IPS DF 6.9 (cell line): ENCODE measurements around the gene DGAT2.

Experiments
- DNase-seq: peaks from one replicate; pipeline ENCODE4 v3.0.0-alpha.2; 2013; ENCODE audit warnings: low read depth, low spot score
- H3K27ac ChIP-seq: one replicate; pipeline ENCODE4 v1.5.1; 2013; ENCODE audit warnings: low read length, control low read depth
- H3K27me3 ChIP-seq: 2 replicates; pipeline ENCODE4 v1.6.1; 2013; ENCODE audit warnings: mild to moderate bottlenecking, low read length; ENCODE audit not compliant: control insufficient read depth, insufficient read depth
- H3K36me3 ChIP-seq: 2 replicates; pipeline ENCODE4 v1.6.1; 2013; ENCODE audit warnings: low read length; ENCODE audit not compliant: control insufficient read depth, insufficient read depth
- H3K4me1 ChIP-seq: 2 replicates; pipeline ENCODE4 v1.6.1; 2013; ENCODE audit warnings: low read length; ENCODE audit not compliant: control insufficient read depth, insufficient read depth
- H3K4me3 ChIP-seq: 2 replicates; pipeline ENCODE4 v1.5.1; 2013; ENCODE audit warnings: mild to moderate bottlenecking, low read length
- H3K9me3 ChIP-seq: 2 replicates; pipeline ENCODE4 v1.6.1; 2013; ENCODE audit warnings: low read length, inconsistent platforms; ENCODE audit not compliant: control insufficient read depth, insufficient read depth
- WGBS: extraction: QIAGEN DNeasy Blood & Tissue Kit; methylation state at CpG from one replicate; pipeline ENCODE4 v1.1.7; 2013; ENCODE audit warnings: mixed read lengths, missing lambda C conversion rate; ENCODE audit not compliant: insufficient read length, insufficient coverage; 5-methylcytosine and 5-hydroxymethylcytosine counted together

Gene DGAT2

DNA sequence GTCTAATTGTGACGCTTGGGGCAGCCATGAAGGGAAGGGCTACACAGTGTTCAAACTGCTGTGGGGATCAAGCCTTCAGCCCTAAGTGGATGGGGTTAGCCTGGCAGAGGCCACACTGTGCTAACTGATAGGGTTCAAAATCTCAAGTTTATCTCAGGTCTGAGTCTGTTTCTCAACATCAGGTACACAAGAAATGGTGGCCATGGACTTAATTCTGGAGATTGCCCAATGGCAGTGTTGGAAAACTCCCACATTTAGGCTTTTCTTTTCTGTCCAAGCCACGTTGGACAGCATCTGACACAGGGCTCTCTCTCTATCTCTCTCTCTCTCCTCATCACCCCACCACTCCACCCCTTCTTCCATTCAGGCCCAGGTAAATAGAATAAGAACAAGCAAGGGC lies 10.9 kb upstream of the DGAT2 start:
- H3K9me3 ChIP-seq, result no peaks in the 10 kb centered on the region
- DNase-seq, result no peak

GRCh38 chr11:75759832-75760231 lies 8.7 kb upstream of the DGAT2 start:
- H3K4me1 ChIP-seq, result no peaks in the 10 kb centered on the region; the same call in 1 of the 2 replicates
- no CpG with 5 or more reads among the region's 4 CpGs for WGBS
- H3K36me3 ChIP-seq, result no peaks in the 10 kb centered on the region
- no peaks in the 10 kb centered on the region; the same call in 1 of the 2 replicates for H3K27me3 ChIP-seq
- no peaks in the 10 kb centered on the region for H3K9me3 ChIP-seq
- H3K4me3 ChIP-seq, result no peak overlapping the region
- no peak for DNase-seq
- H3K27ac ChIP-seq, result no peak overlapping the region

More for the DNA sequence above, 10.9 kb upstream of the DGAT2 start:
- H3K36me3 ChIP-seq, result no peaks in the 10 kb centered on the region
- no CpG with 5 or more reads among the region's 2 CpGs for WGBS
- H3K27ac ChIP-seq, result no peak overlapping the region
- no peaks in the 10 kb centered on the region; the same call in 1 of the 2 replicates for H3K27me3 ChIP-seq
- no peak overlapping the region for H3K4me3 ChIP-seq
- H3K4me1 ChIP-seq, result no peaks in the 10 kb centered on the region; the same call in 1 of the 2 replicates

DNA sequence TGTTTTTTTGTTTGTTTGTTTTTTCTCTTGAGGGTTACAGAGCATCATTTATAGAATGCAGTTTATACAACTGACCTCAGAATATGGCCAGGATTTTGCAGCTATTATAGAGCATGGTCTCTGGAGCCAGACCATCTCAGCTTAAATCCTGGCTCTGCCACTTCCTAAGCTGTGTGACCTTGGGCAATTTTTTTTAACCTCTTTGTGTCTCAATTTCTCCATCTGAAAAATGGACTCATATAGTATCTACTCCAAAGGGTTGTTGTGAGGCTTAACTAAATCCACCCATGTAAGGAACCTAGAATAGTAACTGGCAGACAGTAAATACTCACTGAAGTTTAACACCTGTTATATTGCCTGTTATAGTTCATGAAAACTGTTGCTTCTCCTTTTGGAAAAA lies 8.3 kb upstream of the DGAT2 start:
- no peak for DNase-seq
- H3K36me3 ChIP-seq, result no peaks in the 10 kb centered on the region
- no peaks in the 10 kb centered on the region for H3K9me3 ChIP-seq
- H3K4me1 ChIP-seq, result no peaks in the 10 kb centered on the region; the same call in 1 of the 2 replicates
- H3K4me3 ChIP-seq, result no peak overlapping the region
- no peaks in the 10 kb centered on the region; the same call in 1 of the 2 replicates for H3K27me3 ChIP-seq
- H3K27ac ChIP-seq, result no peak overlapping the region

GRCh38 chr11:75760710-75761493 lies 7.7 kb upstream of the DGAT2 start:
- H3K27ac ChIP-seq, result no peak overlapping the region

DNA sequence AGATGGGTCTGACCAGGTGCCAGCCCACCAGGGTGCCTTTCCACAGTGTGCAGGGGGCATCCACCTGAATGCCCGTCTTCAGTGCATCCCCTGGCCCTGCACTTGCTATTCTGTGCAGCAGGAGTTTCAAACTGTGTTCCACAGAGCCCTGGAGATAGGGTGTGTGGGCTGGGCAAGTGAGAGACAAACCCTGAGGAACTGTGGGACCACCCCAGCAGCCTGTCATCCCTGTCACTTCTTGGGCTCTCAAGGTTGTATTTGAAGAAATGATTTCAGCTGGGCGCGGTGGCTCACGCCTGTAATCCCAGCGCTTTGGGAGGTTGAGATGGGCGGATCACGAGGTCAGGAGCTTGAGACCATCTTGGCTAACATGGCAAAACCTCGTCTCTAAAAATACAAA lies 6.4 kb upstream of the DGAT2 start:
- no peak for DNase-seq
- no CpG with 5 or more reads among the region's 8 CpGs for WGBS

More at GRCh38 chr11:75760710-75761493, 7.7 kb upstream of the DGAT2 start:
- no peaks in the 10 kb centered on the region for H3K36me3 ChIP-seq
- no peak for DNase-seq
- H3K9me3 ChIP-seq, result no peaks in the 10 kb centered on the region
- no peak overlapping the region for H3K4me3 ChIP-seq
- no CpG with 5 or more reads among the region's 3 CpGs for WGBS
- H3K27me3 ChIP-seq, result no peaks in the 10 kb centered on the region; the same call in 1 of the 2 replicates
- H3K4me1 ChIP-seq, result no peaks in the 10 kb centered on the region; the same call in 1 of the 2 replicates

GRCh38 chr11:75762885-75763284 lies 5.7 kb upstream of the DGAT2 start:
- no peak overlapping the region for H3K4me3 ChIP-seq
- H3K27ac ChIP-seq, result no peak overlapping the region
- WGBS, result no CpG with 5 or more reads among the region's 2 CpGs
- no peaks in the 10 kb centered on the region for H3K36me3 ChIP-seq
- H3K27me3 ChIP-seq, result peaks cover 5% of the 10 kb centered on the region
- DNase-seq, result no peak
- H3K9me3 ChIP-seq, result no peaks in the 10 kb centered on the region
- H3K4me1 ChIP-seq, result no peaks in the 10 kb centered on the region; the same call in 1 of the 2 replicates

More for the DNA sequence above, 6.4 kb upstream of the DGAT2 start:
- no peaks in the 10 kb centered on the region for H3K36me3 ChIP-seq
- no peaks in the 10 kb centered on the region; the same call in 1 of the 2 replicates for H3K4me1 ChIP-seq
- peaks cover 1% of the 10 kb centered on the region for H3K27me3 ChIP-seq
- no peak overlapping the region for H3K4me3 ChIP-seq
- H3K9me3 ChIP-seq, result no peaks in the 10 kb centered on the region
- H3K27ac ChIP-seq, result no peak overlapping the region

- H3K4me1 ChIP-seq, result peaks cover 1% of the 10 kb centered on the region; the same call in 1 of the 2 replicates
- WGBS, result no CpG with 5 or more reads among the region's 3 CpGs
- no peaks in the 10 kb centered on the region for H3K9me3 ChIP-seq
- no peak overlapping the region for H3K4me3 ChIP-seq
- H3K27me3 ChIP-seq, result peaks cover 9% of the 10 kb centered on the region
- DNase-seq, result no peak
- H3K36me3 ChIP-seq, result no peaks in the 10 kb centered on the region
- H3K27ac ChIP-seq, result no peak overlapping the region
Measured at GRCh38 chr11:75763846-75764245, 4.7 kb upstream of the DGAT2 start.

DNA sequence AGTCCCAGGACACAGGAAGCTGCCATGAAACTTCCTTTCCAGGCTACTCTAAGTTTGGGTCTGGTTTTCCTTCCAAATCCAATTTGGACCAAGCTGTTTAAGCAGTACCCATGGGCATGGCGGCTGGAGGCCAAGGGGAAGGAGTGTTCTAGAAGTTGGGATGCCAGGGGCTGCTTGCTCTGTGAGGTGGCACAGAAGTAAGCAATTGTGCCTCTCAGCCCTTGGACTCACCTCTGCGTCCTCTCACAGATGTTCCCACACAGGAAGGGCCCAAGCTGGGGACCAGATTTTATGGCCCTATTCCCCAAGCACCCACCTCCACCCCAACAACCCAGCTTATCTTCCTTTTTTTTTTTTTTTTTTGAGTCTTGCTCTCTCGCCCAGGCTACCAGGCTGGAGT lies 3.5 kb upstream of the DGAT2 start:
- H3K4me1 ChIP-seq, result peaks cover 1% of the 10 kb centered on the region; the same call in 1 of the 2 replicates
- DNase-seq, result no peak
- no peaks in the 10 kb centered on the region for H3K36me3 ChIP-seq
- no peaks in the 10 kb centered on the region for H3K9me3 ChIP-seq
- no peak overlapping the region for H3K4me3 ChIP-seq
- no CpG with 5 or more reads among the region's 3 CpGs for WGBS
- no peak overlapping the region for H3K27ac ChIP-seq
- H3K27me3 ChIP-seq, result peaks cover 20% of the 10 kb centered on the region; the same call in 1 of the 2 replicates

DNA sequence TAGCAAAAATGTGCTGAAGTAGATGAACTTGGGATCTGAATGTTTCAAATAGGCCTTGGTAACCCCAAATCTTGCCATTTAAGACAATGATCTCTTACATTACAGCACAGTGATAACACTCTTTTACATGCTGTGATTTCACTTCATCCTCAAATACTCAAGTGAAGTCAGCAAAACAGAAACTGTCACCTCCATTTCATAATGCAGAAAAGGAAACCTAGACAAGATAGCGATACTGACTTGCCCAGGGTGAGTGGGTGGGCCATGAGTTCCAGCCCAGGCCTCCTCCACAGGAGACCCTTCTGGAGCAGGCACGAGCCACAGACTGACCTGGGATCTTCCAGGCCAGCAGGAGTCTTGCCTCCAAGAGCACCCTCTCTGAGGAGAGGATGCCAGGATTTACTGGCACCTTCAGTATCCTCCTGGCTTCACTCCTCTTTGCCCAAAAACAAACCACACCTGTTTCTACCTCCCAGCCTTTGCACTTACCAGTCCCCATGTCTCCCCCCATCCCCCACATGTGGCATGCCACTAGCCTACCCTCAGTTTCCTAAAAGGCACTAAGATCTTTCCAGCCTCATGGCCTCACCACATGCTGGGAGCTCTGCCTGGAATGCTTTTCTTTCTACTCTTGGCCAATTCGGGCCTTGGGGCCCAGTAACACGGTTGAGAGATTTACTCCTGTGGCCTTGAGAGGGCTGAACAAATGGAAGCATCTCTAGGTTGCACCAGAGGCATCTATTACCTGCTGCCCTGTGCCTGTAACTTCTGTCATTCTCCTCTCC lies 1.9 kb upstream of the DGAT2 start:
- no peak for DNase-seq
- Histone ChIP-seq H3K9me3 (no peaks in the 10 kb centered on the region), H3K4me3 (no peak overlapping the region), H3K36me3 (no peaks in the 10 kb centered on the region), H3K27me3 (peaks cover 20% of the 10 kb centered on the region; the same call in 1 of the 2 replicates), H3K4me1 (peaks cover 1% of the 10 kb centered on the region; the same call in 1 of the 2 replicates), H3K27ac (no peak overlapping the region)
- WGBS, result no CpG with 5 or more reads among the region's 4 CpGs

DNA sequence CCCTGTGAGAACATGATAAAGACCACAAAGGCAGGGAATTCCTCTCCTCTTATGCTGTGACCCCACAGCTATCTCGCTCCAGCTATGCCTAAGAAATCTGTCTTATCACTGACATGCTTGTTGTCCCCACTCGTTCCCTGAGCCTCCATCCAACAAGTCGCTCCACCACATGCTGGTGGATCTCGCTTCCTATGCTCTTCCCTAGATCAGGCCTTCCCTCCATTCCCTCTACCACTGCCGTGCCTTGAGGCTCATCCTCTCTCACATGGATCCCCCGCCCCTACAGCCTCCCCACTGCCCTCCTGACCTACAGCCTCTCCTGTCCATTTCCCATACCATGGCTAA lies 1.4 kb upstream of the DGAT2 start:
- DNase-seq, result no peak
- H3K27me3 ChIP-seq, result peaks cover 20% of the 10 kb centered on the region; the same call in 1 of the 2 replicates
- H3K4me1 ChIP-seq, result peaks cover 1% of the 10 kb centered on the region; the same call in 1 of the 2 replicates
- no peaks in the 10 kb centered on the region for H3K9me3 ChIP-seq
- no peak overlapping the region for H3K4me3 ChIP-seq
- no peaks in the 10 kb centered on the region for H3K36me3 ChIP-seq
- no peak overlapping the region for H3K27ac ChIP-seq
- no CpG with 5 or more reads among the region's 6 CpGs for WGBS
